Activated CD4-positive, alpha-beta T cell treated with anti-CD3 and anti-CD28 coated beads, Interleukin-2, amount 50 U/mL, for 4 hours (primary cell): ENCODE data around the gene NCSTN.

ENCODE experiments used
- DNase-seq, 2 experiments: peaks; one replicate each; pipeline ENCODE4 v3.0.0-alpha.2; 2020

The NCSTN gene

GRCh38 chr1:160353223-160353622, 10.0 kb downstream of the NCSTN start:
- no peak for DNase-seq

DNA sequence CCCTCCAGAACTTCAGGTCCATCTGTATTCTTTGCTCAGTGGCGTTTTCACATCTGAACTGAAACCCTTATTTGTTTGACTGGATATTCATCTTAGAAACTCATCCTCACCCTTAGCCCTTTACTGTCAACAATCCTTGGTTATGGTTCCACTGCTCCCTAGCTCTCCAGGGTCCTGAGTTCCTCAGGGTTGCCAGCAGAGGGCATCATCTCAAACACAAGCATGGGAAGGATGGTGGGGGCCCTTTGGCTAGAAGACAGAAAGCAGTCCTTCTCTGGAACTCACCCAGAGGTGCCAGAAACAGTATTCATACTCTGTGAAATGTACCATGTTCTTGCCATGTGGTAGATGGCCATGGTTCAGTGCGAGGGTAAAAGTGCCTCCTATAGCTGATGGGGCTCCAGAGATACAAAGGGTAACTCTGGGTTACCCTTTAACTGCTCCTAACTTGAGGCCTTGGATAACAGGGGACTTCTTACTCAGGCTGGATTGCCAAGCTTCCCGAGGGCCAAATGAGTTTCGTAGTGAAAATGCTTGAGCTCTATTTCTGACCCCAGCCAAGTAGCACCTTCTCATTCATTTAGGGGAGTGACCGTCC, 11.3 kb downstream of the NCSTN start:
- DNase-seq = no peak

DNA sequence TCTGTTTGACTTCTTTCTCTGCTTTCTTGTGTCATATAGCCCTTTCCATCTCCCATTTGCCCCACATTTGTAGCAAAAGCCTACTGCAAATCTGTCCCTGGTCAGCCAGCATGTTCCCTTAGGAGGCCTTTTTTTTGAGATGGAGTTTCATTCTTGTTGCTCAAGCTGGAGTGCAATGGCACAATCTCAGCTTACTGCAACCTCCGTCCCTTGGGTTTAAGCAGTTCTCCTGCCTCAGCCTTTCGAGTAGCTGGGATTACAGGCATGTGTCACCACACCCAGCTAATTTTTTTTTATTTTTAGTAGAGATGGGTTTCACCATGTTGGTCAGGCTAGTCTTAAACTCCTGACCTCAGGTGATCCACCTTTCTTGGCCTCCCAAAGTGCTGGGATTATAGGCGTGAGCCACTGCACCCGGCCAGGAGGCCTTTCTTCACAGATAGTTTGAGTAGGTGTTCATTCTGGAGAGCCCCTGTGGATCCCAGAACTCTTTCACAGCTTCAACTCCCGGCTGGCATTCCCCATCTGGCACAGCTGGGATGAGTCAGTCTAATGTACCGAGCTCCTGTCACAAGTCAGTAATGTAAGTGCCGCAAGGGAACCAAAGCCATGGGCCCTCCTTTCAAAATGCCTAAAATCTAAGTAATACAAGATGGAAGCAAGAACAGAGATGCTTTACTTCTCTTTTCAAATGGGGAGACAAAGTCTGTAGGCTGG, 14.3 kb downstream of the NCSTN start:
- DNase-seq = no peak

DNA sequence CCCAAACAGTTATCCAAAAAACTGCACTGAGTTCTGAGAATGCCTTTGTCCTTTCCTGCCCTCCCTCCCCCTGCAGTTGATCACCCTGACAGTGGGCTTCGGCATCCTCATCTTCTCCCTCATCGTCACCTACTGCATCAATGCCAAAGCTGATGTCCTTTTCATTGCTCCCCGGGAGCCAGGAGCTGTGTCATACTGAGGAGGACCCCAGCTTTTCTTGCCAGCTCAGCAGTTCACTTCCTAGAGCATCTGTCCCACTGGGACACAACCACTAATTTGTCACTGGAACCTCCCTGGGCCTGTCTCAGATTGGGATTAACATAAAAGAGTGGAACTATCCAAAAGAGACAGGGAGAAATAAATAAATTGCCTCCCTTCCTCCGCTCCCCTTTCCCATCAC, 14.9 kb downstream of the NCSTN start:
- no peak for DNase-seq

GRCh38 chr1:160359559-160360226, 16.5 kb downstream of the NCSTN start:
- no peak for DNase-seq

DNA sequence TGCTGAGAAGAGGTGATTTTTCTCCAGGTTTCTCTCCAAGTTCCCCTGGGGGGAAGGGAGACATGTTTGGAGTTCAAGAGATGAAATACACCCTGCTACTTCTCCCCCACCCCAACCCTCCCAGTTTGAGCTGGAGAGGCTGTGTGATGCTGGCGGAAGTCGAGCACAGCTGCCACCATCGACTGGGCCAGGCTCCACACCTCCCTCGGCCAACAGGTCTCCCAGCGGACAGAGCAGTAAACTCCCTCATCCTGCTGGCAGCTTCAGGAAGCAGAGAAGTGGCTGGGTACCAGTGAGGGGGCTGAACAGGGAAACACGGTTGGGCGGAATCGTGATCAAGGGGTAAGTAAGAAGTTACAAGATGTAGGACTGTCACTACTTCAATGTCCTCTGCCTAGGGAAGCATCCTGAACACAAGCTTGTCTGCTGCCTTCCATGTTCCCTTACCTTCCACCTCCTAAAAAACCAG, 17.1 kb downstream of the NCSTN start:
- no peak for DNase-seq

DNA sequence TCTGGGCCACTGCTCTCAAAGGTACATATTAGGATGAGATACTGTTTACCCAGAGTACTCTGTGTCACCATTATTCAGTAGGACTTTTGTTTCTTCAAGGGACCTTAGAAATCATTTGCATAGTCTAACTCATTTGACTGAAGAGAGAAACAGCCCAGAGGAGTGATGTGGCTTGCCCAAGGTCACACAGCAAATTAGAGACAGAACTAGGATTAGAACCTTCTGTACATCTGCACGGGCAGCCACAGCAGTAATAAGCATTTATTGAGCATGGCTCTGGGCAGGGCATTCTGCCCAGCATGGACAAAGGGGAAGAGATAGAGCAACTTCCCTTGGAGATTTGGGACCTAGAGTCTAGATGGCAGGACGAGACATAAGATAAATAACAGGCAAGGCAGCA, 18.0 kb downstream of the NCSTN start:
- DNase-seq = no peak

GRCh38 chr1:160361814-160362167, 18.6 kb downstream of the NCSTN start:
- no peak for DNase-seq

DNA sequence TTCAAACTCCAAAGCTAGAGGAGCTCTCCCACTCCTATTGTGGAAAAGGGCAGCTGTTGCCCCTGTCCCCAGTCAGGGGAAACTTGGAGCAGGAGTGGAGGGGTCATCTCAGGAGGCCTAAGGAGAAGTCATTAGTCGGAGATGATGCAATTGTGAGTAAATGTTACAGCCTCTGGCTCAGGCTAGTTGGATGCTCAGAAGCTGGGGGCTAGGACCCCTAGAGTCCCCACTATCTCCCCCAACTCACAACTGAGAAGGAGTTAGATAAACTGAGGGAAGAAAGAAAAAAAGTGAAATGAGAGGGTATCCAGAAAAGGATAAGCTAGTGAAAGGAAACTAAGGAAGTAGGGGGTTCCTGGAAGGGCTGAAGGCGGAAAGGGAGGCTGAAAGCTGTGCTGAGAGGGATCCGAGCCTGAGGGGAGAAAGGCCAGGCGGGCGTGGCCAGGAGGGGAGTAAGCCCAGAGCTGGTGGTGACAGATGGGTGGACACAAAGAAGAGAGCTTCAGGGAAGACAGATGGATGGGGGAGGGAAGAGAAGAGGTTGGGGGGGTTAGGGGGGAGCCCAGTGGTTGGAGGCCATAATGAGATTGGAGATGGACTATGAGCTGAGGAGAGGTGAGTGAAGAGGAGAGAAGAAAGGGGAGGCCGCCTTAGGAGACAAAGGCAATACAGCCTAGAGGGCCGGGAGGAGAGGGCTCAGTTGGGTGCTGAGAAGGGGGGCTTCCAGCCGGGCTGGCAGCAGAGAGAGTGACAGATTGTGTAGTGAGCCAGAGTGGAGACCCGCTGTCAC, 19.2 kb downstream of the NCSTN start:
- DNase-seq = no peak

- DNase-seq = no peak
These were observed 19.8 kb downstream of the NCSTN start for GRCh38 chr1:160363010-160363409.

GRCh38 chr1:160363951-160364735, 21.0 kb downstream of the NCSTN start:
- DNase-seq = no peak

DNA sequence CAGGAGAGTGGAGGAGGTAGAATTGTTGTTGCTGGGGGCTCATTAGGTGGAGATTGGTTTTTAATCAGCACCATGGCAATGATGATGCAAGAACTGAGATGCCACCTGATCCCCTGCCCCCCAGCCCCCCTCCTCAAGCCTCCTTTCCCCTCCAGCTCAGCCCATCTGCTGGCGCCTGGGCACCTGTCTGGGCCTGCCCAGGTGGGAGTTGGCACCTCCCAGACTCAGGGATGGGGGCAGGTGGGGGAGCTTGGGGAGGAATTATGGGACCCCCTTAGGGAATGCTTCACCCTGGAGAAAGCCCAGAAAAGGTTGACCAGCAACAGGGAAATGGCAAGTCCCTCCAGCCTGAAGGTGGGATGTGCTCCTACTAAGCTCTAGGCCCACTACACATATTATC, 22.1 kb downstream of the NCSTN start:
- no peak for DNase-seq

- DNase-seq = no peak
These were observed 23.7 kb downstream of the NCSTN start, which contains the start of gene NHLH1 for GRCh38 chr1:160366731-160367515. NHLH1 (plus strand) TSS chr1:160367071; CDS start chr1:160370732, 3,661 bp downstream.

- no peak for DNase-seq
These were observed 24.3 kb downstream of the NCSTN start for GRCh38 chr1:160367516-160367900.

DNA sequence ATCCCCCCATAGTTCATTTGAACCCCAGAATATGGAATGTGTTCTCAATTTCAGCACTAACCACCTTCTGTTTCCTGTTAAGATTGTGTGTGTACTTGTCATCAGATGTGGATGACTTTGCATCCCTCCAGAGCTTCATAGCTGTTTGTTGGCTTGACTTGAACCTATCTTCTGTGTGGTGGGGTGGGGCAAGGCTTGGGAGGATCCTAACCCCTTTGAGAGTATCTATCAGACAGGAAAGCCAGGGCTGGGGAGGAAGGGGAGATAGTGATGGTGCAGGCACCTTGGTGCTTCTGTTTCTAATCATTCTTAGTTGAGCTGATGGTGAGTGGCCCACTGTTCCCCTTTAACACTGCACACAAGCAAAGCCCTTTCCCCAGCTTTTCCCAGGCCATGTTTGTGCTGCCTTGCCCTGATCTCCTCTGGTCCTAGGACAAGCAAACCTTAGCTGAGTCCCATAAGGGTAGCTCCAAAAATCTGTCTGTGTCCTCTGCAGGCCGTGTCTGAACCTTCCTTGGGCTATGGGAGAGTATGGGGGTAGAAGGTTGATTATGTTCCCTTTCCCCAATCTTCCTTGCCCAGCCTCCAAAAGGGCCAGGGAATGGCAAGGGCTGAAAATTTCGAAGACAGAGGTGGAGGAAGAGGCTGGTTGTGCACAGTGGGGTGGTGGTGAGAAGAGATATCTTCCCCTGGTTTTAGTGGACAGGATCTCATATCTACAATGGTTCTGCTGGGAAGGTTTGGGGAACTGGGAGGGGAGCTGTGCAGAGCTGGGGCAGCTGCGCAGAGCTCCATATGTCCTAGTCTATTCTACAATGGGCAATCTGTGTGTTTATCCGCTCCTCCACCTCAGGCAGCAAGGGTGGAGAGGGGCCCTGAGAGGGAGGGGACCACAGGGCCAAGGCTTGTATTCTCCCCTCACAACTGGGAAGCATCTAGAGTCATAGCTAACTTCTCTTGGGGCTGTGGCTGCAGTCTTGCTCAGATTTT, 25.0 kb downstream of the NCSTN start:
- DNase-seq = no peak

- no peak for DNase-seq
These were observed 25.9 kb downstream of the NCSTN start for GRCh38 chr1:160369087-160369486.

GRCh38 chr1:160370561-160371345, 27.6 kb downstream of the NCSTN start:
- DNase-seq = no peak

DNA sequence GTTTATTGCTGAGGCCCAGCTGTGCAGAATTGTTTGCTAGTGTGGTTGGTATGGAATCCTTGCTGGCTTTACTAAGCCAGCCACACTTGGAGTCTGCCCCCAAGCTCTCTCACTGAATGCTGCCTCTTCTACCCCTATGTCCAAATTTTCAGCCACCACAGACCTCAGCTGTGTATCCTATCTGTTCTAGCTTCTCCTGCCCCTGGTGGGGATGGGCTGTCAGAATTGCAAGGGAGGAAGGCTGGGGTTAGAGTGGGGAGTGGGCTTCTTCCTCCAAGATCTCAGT, 28.1 kb downstream of the NCSTN start:
- DNase-seq = no peak

DNA sequence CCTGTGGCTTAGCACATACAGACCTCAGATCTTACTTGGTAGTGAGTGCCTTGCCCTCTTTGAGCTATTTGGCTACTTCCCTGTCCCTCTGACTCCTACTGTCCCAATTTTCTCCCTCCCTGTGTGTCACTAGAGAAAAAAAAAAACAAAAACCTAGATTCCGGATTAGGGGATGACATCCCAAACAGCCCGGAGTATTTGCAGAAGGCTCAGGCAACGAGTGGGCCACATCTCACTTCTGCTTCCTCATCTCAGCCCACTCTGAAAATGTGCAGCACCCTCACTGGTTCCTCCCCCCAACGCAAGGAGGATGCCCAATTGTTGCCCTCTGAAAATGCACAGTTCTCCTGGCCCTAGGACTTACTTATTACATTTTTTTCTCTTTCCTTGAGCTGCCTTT, 28.6 kb downstream of the NCSTN start:
- DNase-seq = no peak

DNA sequence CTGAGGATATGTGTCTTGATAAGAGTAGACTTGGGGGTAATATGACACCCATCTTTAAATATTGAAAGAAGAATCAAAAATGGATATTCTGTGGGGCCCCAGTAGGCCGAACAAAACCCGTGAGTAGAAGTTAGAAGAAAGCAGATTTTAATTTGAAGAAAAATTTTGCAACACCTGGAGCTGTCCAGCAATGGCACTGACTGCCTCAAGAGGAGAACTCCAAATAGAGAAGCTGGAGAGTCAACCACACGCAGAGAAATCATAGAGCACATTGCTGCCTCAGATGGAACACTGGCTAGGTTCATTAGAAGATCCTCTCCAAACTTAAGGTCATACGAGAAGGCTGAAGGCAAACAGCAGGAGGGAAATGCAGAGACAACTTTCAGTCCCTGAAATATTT, 30.5 kb downstream of the NCSTN start:
- DNase-seq = no peak
